ENCODE results near the gene EPGN. TPM values are rescaled to one million over a fixed set of nuclear protein-coding genes. Genes with fewer than 3 reads are reported as not detected.

The EPGN gene
- total and polyA plus RNA-seq, 2 of the 8 experiments (the other 6 are each of a cell fraction or from before 2014, with no cell fraction given): not detected

GRCh38 chr4:74320559-74321118, 12.4 kb downstream of the EPGN start:
- H3K4ac ChIP-seq (replicated peaks; ENCODE audit: insufficient read length, low read depth, low read length): no peak overlapping the region
- no peak overlapping the region for H3K56ac ChIP-seq (replicated peaks; ENCODE audit: insufficient read length, low read depth, low read length)
- H2BK12ac ChIP-seq (ENCODE audit: low read depth, low read length): peak overlapping the region; percentile 89
- H3K18ac ChIP-seq (ENCODE audit: extremely low read depth, low read length): 0 out of 2 replicates have a peak overlapping the region, but pooled peaks have one; percentile 3
- H3K27me3 ChIP-seq (replicated peaks in 1 of 4; ENCODE audit: control insufficient read depth in 3 of 4, extremely low read depth in 1 of 4, insufficient read depth in 3 of 4, low read length in 3 of 4): no peaks in the 10 kb centered on the region
- no peak overlapping the region for H3K27ac ChIP-seq (ENCODE audit: low read depth, low read length)
- peaks cover 0 to 7% (median under 1%) of the 10 kb centered on the region in 4 experiments; a peak in 2 of 7 replicates for H3K4me1 ChIP-seq (replicated peaks in 1 of 4; ENCODE audit: control insufficient read depth in 3 of 4, insufficient read depth in 4 of 4, low read length in 3 of 4)
- no peak overlapping the region; the same call in 1 of the 2 replicates for H2BK5ac ChIP-seq (ENCODE audit: low read depth, low read length)
- H2AK5ac ChIP-seq (ENCODE audit: low read depth, low read length): no peak overlapping the region
- no peak overlapping the region for H3K9ac ChIP-seq (replicated peaks in 1 of 4; ENCODE audit: extremely low read depth in 1 of 4, low read depth in 3 of 4, low read length in 3 of 4)
- H4K8ac ChIP-seq (ENCODE audit: extremely low read depth, insufficient read depth, low read length): no peak overlapping the region
- H2BK120ac ChIP-seq (replicated peaks; ENCODE audit: low read depth, low read length): no peak overlapping the region
- CTCF ChIA-PET (ENCODE audit: partially characterized antibody): interaction anchor here (0.7 to 5.2 kb wide), 37 partner anchors 11 to 572 kb away, joined by 3 to 42 read pairs (median 4); partner anchors contain the start of genes AREG and EREG
- H3K4me3 ChIP-seq (ENCODE audit: extremely low read depth in 1 of 4, insufficient read depth in 2 of 4, low read depth in 3 of 4, low read length in 4 of 4): peak overlapping the region in 1 of 4 experiments; percentile 2; a peak in 1 of 8 replicates
- H3K9me3 ChIP-seq (ENCODE audit: insufficient read depth in 2 of 2, low read depth in 1 of 2, low read length in 1 of 2): no peaks in the 10 kb centered on the region
- no peak overlapping the region for H2BK15ac ChIP-seq (ENCODE audit: low read length)
- H4K20me1 ChIP-seq (replicated peaks in 1 of 2; ENCODE audit: control insufficient read depth in 1 of 2, insufficient read depth in 2 of 2, low read length in 2 of 2): no peaks in the 10 kb centered on the region
- no peak overlapping the region for H4K5ac ChIP-seq (ENCODE audit: insufficient read length, low read depth, low read length)
- TF ChIP-seq JUND (IDR thresholded peaks at IDR 0.05; ENCODE audit: low read length) (peak; percentile 42; the same call in 1 of the 2 replicates), SIX5 (IDR thresholded peaks at IDR 0.05; ENCODE audit: low read depth, low read length) (no peak), MAX (IDR thresholded peaks at IDR 0.05) (no peak), RAD21 (IDR thresholded peaks at IDR 0.05 in 1 of 2, conservative IDR thresholded peaks at IDR 0.05 in 1 of 2; ENCODE audit: low read depth in 2 of 2, low read length in 2 of 2) (peak; percentile 80 to 82), CTCF (IDR thresholded peaks at IDR 0.05; ENCODE audit: control extremely low read depth in 1 of 3, insufficient read depth in 1 of 3, low read depth in 1 of 3, low read length in 3 of 3) (peak in 2 of 3 experiments; percentile 45 to 48; a peak in 2 of 4 replicates), SUZ12 (IDR thresholded peaks at IDR 0.05; ENCODE audit: low read length) (no peak), BACH1 (IDR thresholded peaks at IDR 0.05; ENCODE audit: low read length) (no peak; the same call in 1 of the 2 replicates), ASH2L (IDR thresholded peaks at IDR 0.05; ENCODE audit: low read length) (no peak)
- no peak overlapping the region for H2BK20ac ChIP-seq (ENCODE audit: low read length)
- no peaks in the 10 kb centered on the region for H3K79me1 ChIP-seq (ENCODE audit: low read depth, low read length)
- H4K91ac ChIP-seq (replicated peaks; ENCODE audit: insufficient read length, low read length): no peak overlapping the region
- H3K14ac ChIP-seq (ENCODE audit: insufficient read length): no peak overlapping the region
- no peaks in the 10 kb centered on the region for H3K36me3 ChIP-seq (ENCODE audit: control insufficient read depth in 2 of 4, insufficient read depth in 4 of 4, low read length in 3 of 4)
- FAIRE-seq (peak; percentile 69), DNase-seq (ENCODE audit: low read depth in 1 of 2, low spot score in 2 of 2) (peak; percentile 27 to 64)
- peak overlapping the region; percentile 21; the same call in 1 of the 2 replicates for H2AFZ ChIP-seq (ENCODE audit: low read length)
- peak overlapping the region; percentile 19 to 63 for H3K4me2 ChIP-seq (ENCODE audit: insufficient read depth in 1 of 2, low read depth in 2 of 2, low read length in 2 of 2)
- 40% methylated on average over 4 of the region's 4 CpGs; no CpG with 5 or more reads in 1 of the 2 experiments for WGBS, 2 experiments (ENCODE audit: extremely low coverage in 1 of 2, insufficient coverage in 1 of 2, insufficient read length in 1 of 2, insufficient replicate concordance in 2 of 2, low coverage in 1 of 2, low lambda C conversion rate in 2 of 2, missing lambda C conversion rate in 1 of 2)
- H3K79me2 ChIP-seq (ENCODE audit: control insufficient read depth in 1 of 2, insufficient read depth in 2 of 2, low read length in 2 of 2): no peaks in the 10 kb centered on the region
- POLR2A ChIA-PET (ENCODE audit: partially characterized antibody): no interaction called here
- no peaks in the 10 kb centered on the region for H3K23me2 ChIP-seq (ENCODE audit: low read depth, low read length)
- H3K23ac ChIP-seq (ENCODE audit: insufficient read length): no peak overlapping the region

Measured in H1 (cell line).